ENCODE measurements around the gene CHPF.

The CHPF gene

GRCh38 chr2:219539926-219540678 lies 3.5 kb downstream of the CHPF start:
- no peak overlapping the region for H2AFZ ChIP-seq (ENCODE audit: low read depth, low read length)

GRCh38 chr2:219538956-219539788 lies 4.4 kb downstream of the CHPF start:
- H2AFZ ChIP-seq (ENCODE audit: low read depth, low read length): no peak overlapping the region
- H3K9me3 ChIP-seq (ENCODE audit: low read length): no peaks in the 10 kb centered on the region
- peaks cover 4% of the 10 kb centered on the region for H3K27me3 ChIP-seq (ENCODE audit: insufficient read depth, low read length)
- peaks cover 16% of the 10 kb centered on the region for H3K4me1 ChIP-seq (ENCODE audit: insufficient read depth, low read length)
- H3K36me3 ChIP-seq (ENCODE audit: insufficient read depth, low read length): peaks cover 17% of the 10 kb centered on the region
- H3K4me3 ChIP-seq (ENCODE audit: low read length): no peak overlapping the region

More at GRCh38 chr2:219539926-219540678, 3.5 kb downstream of the CHPF start:
- H3K27me3 ChIP-seq (ENCODE audit: insufficient read depth, low read length): no peaks in the 10 kb centered on the region
- no peak overlapping the region for H3K4me3 ChIP-seq (ENCODE audit: low read length)
- peaks cover 24% of the 10 kb centered on the region for H3K4me1 ChIP-seq (ENCODE audit: insufficient read depth, low read length)
- H3K9me3 ChIP-seq (ENCODE audit: low read length): no peaks in the 10 kb centered on the region
- H3K36me3 ChIP-seq (ENCODE audit: insufficient read depth, low read length): peaks cover 17% of the 10 kb centered on the region

GRCh38 chr2:219538504-219538951 lies 5.1 kb downstream of the CHPF start:
- H3K36me3 ChIP-seq (ENCODE audit: insufficient read depth, low read length): peaks cover 17% of the 10 kb centered on the region

GRCh38 chr2:219537657-219538488 lies 5.7 kb downstream of the CHPF start:
- Histone ChIP-seq H3K36me3 (ENCODE audit: insufficient read depth, low read length) (peaks cover 17% of the 10 kb centered on the region), H3K27me3 (ENCODE audit: insufficient read depth, low read length) (peaks cover 8% of the 10 kb centered on the region), H3K4me1 (ENCODE audit: insufficient read depth, low read length) (peaks cover 15% of the 10 kb centered on the region), H3K9me3 (ENCODE audit: low read length) (no peaks in the 10 kb centered on the region), H2AFZ (ENCODE audit: low read depth, low read length) (no peak overlapping the region), H3K4me3 (ENCODE audit: low read length) (no peak overlapping the region)

More at GRCh38 chr2:219538504-219538951, 5.1 kb downstream of the CHPF start:
- Histone ChIP-seq H2AFZ (ENCODE audit: low read depth, low read length) (no peak overlapping the region), H3K27me3 (ENCODE audit: insufficient read depth, low read length) (peaks cover 5% of the 10 kb centered on the region), H3K9me3 (ENCODE audit: low read length) (no peaks in the 10 kb centered on the region), H3K4me1 (ENCODE audit: insufficient read depth, low read length) (peaks cover 16% of the 10 kb centered on the region), H3K4me3 (ENCODE audit: low read length) (no peak overlapping the region)

GRCh38 chr2:219536967-219537366 lies 6.6 kb downstream of the CHPF start:
- peaks cover 10% of the 10 kb centered on the region for H3K4me1 ChIP-seq (ENCODE audit: insufficient read depth, low read length)

GRCh38 chr2:219536425-219536824 lies 7.2 kb downstream of the CHPF start:
- Histone ChIP-seq H3K9me3 (ENCODE audit: low read length) (no peaks in the 10 kb centered on the region), H3K4me3 (ENCODE audit: low read length) (no peak overlapping the region), H3K4me1 (ENCODE audit: insufficient read depth, low read length) (peaks cover 10% of the 10 kb centered on the region)

More at GRCh38 chr2:219536967-219537366, 6.6 kb downstream of the CHPF start:
- Histone ChIP-seq H3K9me3 (ENCODE audit: low read length) (no peaks in the 10 kb centered on the region), H3K4me3 (ENCODE audit: low read length) (no peak overlapping the region), H3K27me3 (ENCODE audit: insufficient read depth, low read length) (peaks cover 17% of the 10 kb centered on the region), H3K36me3 (ENCODE audit: insufficient read depth, low read length) (peaks cover 17% of the 10 kb centered on the region), H2AFZ (ENCODE audit: low read depth, low read length) (no peak overlapping the region)

GRCh38 chr2:219533930-219534661 lies 9.5 kb downstream of the CHPF start:
- H3K9me3 ChIP-seq (ENCODE audit: low read length): no peaks in the 10 kb centered on the region
- no peak overlapping the region for H2AFZ ChIP-seq (ENCODE audit: low read depth, low read length)
- H3K27me3 ChIP-seq (ENCODE audit: insufficient read depth, low read length): peaks cover 29% of the 10 kb centered on the region
- H3K4me1 ChIP-seq (ENCODE audit: insufficient read depth, low read length): peaks cover 15% of the 10 kb centered on the region
- H3K4me3 ChIP-seq (ENCODE audit: low read length): no peak overlapping the region
- H3K36me3 ChIP-seq (ENCODE audit: insufficient read depth, low read length): no peaks in the 10 kb centered on the region

More at GRCh38 chr2:219536425-219536824, 7.2 kb downstream of the CHPF start:
- H3K36me3 ChIP-seq (ENCODE audit: insufficient read depth, low read length): peaks cover 16% of the 10 kb centered on the region
- no peak overlapping the region for H2AFZ ChIP-seq (ENCODE audit: low read depth, low read length)
- peaks cover 22% of the 10 kb centered on the region for H3K27me3 ChIP-seq (ENCODE audit: insufficient read depth, low read length)

GRCh38 chr2:219532378-219532649 lies 11.3 kb downstream of the CHPF start:
- no peak overlapping the region for H2AFZ ChIP-seq (ENCODE audit: low read depth, low read length)
- no peak overlapping the region for H3K4me3 ChIP-seq (ENCODE audit: low read length)
- no peaks in the 10 kb centered on the region for H3K9me3 ChIP-seq (ENCODE audit: low read length)
- H3K36me3 ChIP-seq (ENCODE audit: insufficient read depth, low read length): no peaks in the 10 kb centered on the region
- H3K27me3 ChIP-seq (ENCODE audit: insufficient read depth, low read length): peaks cover 35% of the 10 kb centered on the region
- peaks cover 8% of the 10 kb centered on the region for H3K4me1 ChIP-seq (ENCODE audit: insufficient read depth, low read length)

GRCh38 chr2:219531639-219532377 lies 11.8 kb downstream of the CHPF start:
- peaks cover 35% of the 10 kb centered on the region for H3K27me3 ChIP-seq (ENCODE audit: insufficient read depth, low read length)
- no peaks in the 10 kb centered on the region for H3K36me3 ChIP-seq (ENCODE audit: insufficient read depth, low read length)
- H2AFZ ChIP-seq (ENCODE audit: low read depth, low read length): no peak overlapping the region
- H3K4me1 ChIP-seq (ENCODE audit: insufficient read depth, low read length): peaks cover 13% of the 10 kb centered on the region
- H3K9me3 ChIP-seq (ENCODE audit: low read length): no peaks in the 10 kb centered on the region
- H3K4me3 ChIP-seq (ENCODE audit: low read length): no peak overlapping the region

GRCh38 chr2:219530048-219530963 lies 13.3 kb downstream of the CHPF start:
- no peak overlapping the region for H2AFZ ChIP-seq (ENCODE audit: low read depth, low read length)
- no peaks in the 10 kb centered on the region for H3K9me3 ChIP-seq (ENCODE audit: low read length)
- peaks cover 35% of the 10 kb centered on the region for H3K27me3 ChIP-seq (ENCODE audit: insufficient read depth, low read length)
- H3K4me1 ChIP-seq (ENCODE audit: insufficient read depth, low read length): peaks cover 28% of the 10 kb centered on the region
- H3K36me3 ChIP-seq (ENCODE audit: insufficient read depth, low read length): no peaks in the 10 kb centered on the region
- no peak overlapping the region for H3K4me3 ChIP-seq (ENCODE audit: low read length)

GRCh38 chr2:219527472-219527871 lies 16.1 kb downstream of the CHPF start:
- Histone ChIP-seq H3K4me3 (ENCODE audit: low read length) (no peak overlapping the region), H3K9me3 (ENCODE audit: low read length) (no peaks in the 10 kb centered on the region), H3K4me1 (ENCODE audit: insufficient read depth, low read length) (peaks cover 36% of the 10 kb centered on the region), H2AFZ (ENCODE audit: low read depth, low read length) (no peak overlapping the region), H3K27me3 (ENCODE audit: insufficient read depth, low read length) (peaks cover 34% of the 10 kb centered on the region), H3K36me3 (ENCODE audit: insufficient read depth, low read length) (no peaks in the 10 kb centered on the region)

Data from neuron (in vitro differentiated cells).